Common myeloid progenitor, CD34-positive (primary cell): ENCODE results near the gene UBL5.

ENCODE experiments used
- CTCF ChIA-PET: fragments of 350-600 bp; sonication (Branson Sonifier 250); formaldehyde crosslinking; loops from one replicate; lab custom pipeline; 2021; ENCODE audit warnings: antibody characterized with exemption; lab: Charles Lee
- POLR2A ChIA-PET: fragments of 350-600 bp; sonication (Branson Sonifier 250); formaldehyde crosslinking; loops from one replicate; lab custom pipeline; 2021; ENCODE audit warnings: antibody characterized with exemption; lab: Charles Lee
- DNase-seq, 3 donors: peaks; one replicate each; pipeline versions ENCODE4 v3.0.0 to v3.0.0-alpha.2; 2013
- H3K27ac ChIP-seq, 2 experiments: 1 replicate in 1 of 2; 2 replicates in 1 of 2; pipeline ENCODE4 v1.7.0; 2013; ENCODE audit warnings: inconsistent platforms in 2 of 2, low read length in 2 of 2, mild to moderate bottlenecking in 2 of 2, low read depth in 1 of 2, moderate library complexity in 1 of 2; ENCODE audit not compliant: severe bottlenecking in 2 of 2, insufficient read depth in 1 of 2, poor library complexity in 1 of 2
- H3K27me3 ChIP-seq, 5 experiments: replicated peaks in 2 of 5; 1 replicate in 3 of 5; 2 replicates in 2 of 5; pipeline versions ENCODE4 v1.6.1 to v1.7.0; 2013; ENCODE audit warnings: low read length in 4 of 5, mild to moderate bottlenecking in 2 of 5, moderate library complexity in 2 of 5, inconsistent platforms in 1 of 5; ENCODE audit not compliant: insufficient read depth in 5 of 5, control insufficient read depth in 4 of 5
- H3K36me3 ChIP-seq, 4 experiments: 1 replicate in 2 of 4; 2 replicates in 2 of 4; pipeline versions ENCODE4 v1.6.1 to v1.7.0; 2013; ENCODE audit warnings: low read length in 3 of 4, control low read depth in 1 of 4, mild to moderate bottlenecking in 1 of 4; ENCODE audit not compliant: control insufficient read depth in 4 of 4, insufficient read depth in 4 of 4
- H3K4me1 ChIP-seq, 4 experiments: 1 replicate in 3 of 4; 2 replicates in 1 of 4; pipeline versions ENCODE4 v1.6.1 to v1.7.1; 2013; ENCODE audit warnings: low read length in 3 of 4, mild to moderate bottlenecking in 3 of 4, control low read depth in 1 of 4, inconsistent platforms in 1 of 4, moderate library complexity in 1 of 4; ENCODE audit not compliant: control insufficient read depth in 4 of 4, insufficient read depth in 4 of 4; ENCODE audit errors: control extremely low read depth in 1 of 4
- H3K4me3 ChIP-seq, 7 experiments: 1 replicate in 4 of 7; 2 replicates in 3 of 7; pipeline versions ENCODE4 v1.5.1 to v1.7.0; 2013; ENCODE audit warnings: mild to moderate bottlenecking in 7 of 7, low read length in 6 of 7, moderate library complexity in 6 of 7, inconsistent platforms in 2 of 7, low read depth in 2 of 7, control low read depth in 1 of 7; ENCODE audit not compliant: insufficient read depth in 4 of 7, control insufficient read depth in 1 of 7; ENCODE audit errors: extremely low read depth in 1 of 7
- H3K9me3 ChIP-seq, 5 experiments: 1 replicate in 4 of 5; 2 replicates in 1 of 5; pipeline versions ENCODE4 v1.6.1 to v1.7.1; 2013; ENCODE audit warnings: low read length in 4 of 5, mild to moderate bottlenecking in 2 of 5, inconsistent platforms in 1 of 5, low read depth in 1 of 5, moderate library complexity in 1 of 5; ENCODE audit not compliant: control insufficient read depth in 4 of 5, insufficient read depth in 2 of 5; ENCODE audit errors: control extremely low read depth in 1 of 5
- WGBS: methylation state at CpG from one replicate; pipeline ENCODE4 v1.1.5; 2013; ENCODE audit not compliant: insufficient coverage; 5-methylcytosine and 5-hydroxymethylcytosine counted together

The UBL5 gene

DNA sequence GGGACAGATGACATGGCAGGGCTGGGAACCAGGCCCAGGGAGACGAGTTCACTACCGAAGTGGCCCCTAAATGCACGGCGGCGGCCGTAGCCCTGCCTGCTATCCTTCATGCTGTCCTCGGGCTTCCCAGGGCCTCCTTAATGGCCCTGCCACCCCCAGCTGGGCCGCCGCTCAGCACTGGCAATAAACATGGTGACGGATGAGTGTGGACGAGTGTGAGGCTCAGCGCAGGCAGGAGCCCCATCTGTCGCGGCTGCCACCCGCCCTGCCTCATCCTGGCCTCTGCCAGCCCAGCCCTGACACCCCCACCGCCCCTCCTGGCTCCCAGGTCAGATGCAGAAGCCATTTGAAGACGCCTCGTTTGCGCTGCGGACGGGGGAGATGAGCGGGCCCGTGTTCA is 21.0 kb downstream of the UBL5 start:
- no peak for DNase-seq
- CTCF ChIA-PET = no interaction called here
- POLR2A ChIA-PET = no interaction called here
- Histone ChIP-seq H3K4me1 (no peaks in the 10 kb centered on the region), H3K27me3 (no peaks in the 10 kb centered on the region), H3K36me3 (peaks cover 4 to 75% (median 44%) of the 10 kb centered on the region in 4 experiments), H3K4me3 (no peak overlapping the region), H3K9me3 (no peaks in the 10 kb centered on the region), H3K27ac (no peak overlapping the region)
- WGBS = 95% methylated on average over 22 of the region's 23 CpGs

DNA sequence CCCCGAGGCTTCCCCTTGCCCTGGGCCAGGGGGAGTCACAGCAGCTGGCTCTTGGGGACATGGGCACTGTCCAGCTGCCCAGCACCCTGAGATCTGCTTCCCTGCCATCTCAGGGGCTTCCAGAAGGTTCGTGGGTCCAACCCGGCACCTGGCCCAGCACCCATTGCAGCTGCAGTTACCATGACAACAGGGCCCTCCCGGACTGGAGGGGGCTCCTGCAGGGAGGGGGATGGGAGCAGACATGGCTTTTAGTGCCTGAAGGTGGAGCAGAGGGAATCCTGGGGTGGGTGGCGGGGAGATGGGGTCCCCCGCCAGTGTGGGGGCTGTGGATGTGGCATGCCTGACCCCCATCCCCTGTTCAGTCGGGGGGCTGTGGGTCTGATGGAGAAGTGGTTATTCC is 22.1 kb downstream of the UBL5 start:
- H3K36me3 ChIP-seq = peaks cover 4 to 65% (median 34%) of the 10 kb centered on the region in 4 experiments
- no peaks in the 10 kb centered on the region for H3K4me1 ChIP-seq
- WGBS = 85% methylated on average over 6 of the region's 7 CpGs
- CTCF ChIA-PET = no interaction called here
- no peaks in the 10 kb centered on the region for H3K9me3 ChIP-seq
- POLR2A ChIA-PET = no interaction called here
- no peak overlapping the region for H3K27ac ChIP-seq
- H3K4me3 ChIP-seq = no peak overlapping the region
- no peak for DNase-seq
- H3K27me3 ChIP-seq = no peaks in the 10 kb centered on the region

DNA sequence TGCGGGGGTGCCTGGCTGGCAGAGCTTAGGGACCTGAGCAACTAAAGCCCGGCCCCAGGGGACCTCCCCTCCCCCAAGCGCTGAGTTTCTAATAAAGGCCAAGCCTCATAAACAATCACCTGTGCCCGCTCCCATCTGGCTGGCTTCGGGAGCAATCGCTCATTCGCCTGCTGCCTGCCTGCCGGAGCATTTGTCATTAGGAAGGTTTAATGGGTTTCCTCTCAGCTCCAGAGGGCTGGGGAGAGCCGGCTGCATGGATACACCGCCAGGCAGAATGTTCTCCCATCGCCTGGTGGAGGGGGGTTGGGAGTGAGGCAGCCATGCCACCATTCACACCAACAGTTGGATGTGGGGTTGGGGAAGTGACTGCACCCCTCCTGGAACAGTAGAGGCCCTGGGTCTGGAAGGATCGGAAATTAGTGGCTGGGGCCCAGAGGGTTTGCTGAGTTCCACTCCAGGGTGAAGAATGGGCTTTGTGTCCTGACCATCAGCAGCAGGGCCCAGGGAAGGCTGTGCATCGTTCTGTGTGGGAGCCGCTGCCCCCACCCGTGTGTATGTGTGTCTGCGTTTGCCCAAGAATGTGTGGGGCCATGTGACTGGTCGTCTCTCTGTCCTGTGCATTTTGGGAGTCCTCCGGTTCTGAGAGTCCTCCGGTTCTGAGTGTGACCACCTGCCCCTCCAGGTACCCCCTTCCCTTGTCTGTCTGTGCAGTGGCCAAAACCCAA is 22.7 kb downstream of the UBL5 start:
- no peaks in the 10 kb centered on the region for H3K4me1 ChIP-seq
- ChIA-PET CTCF (no interaction called here), POLR2A (no interaction called here)
- no peaks in the 10 kb centered on the region for H3K9me3 ChIP-seq
- H3K4me3 ChIP-seq = no peak overlapping the region
- no peaks in the 10 kb centered on the region for H3K27me3 ChIP-seq
- H3K36me3 ChIP-seq = peaks cover 4 to 59% (median 29%) of the 10 kb centered on the region in 4 experiments
- H3K27ac ChIP-seq = no peak overlapping the region
- WGBS = 91% methylated on average over 18 of the region's 19 CpGs
- DNase-seq = no peak

DNA sequence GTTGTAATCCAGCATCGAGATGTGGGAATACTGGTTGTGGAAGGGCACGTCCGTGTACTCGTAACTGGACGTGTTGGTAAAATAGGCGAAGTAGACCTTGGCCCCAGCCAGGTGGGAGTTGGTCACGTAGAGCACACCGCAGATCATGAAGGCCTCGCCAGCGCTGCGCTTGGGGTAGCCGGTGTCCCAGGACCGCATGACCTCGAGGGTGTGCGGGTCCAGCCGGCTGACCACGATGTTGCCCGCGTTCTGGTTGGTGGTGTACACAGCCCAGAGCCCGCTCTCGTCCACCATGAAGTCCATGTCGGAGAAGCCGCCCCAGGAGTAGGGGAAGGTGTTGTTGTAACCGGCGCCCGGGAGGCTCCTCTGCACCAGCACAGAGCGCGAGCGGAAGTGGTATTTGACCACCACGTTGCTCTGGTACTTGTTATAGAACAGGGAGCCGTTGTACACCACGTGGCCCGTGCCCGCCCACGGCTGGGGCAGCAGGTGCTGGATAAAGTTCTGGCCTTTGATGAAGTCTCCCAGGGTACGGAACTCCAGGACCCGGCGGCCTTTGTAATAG is 26.6 kb downstream of the UBL5 start:
- DNase-seq = no peak
- Histone ChIP-seq H3K9me3 (no peaks in the 10 kb centered on the region), H3K4me3 (no peak overlapping the region), H3K4me1 (peaks cover 0 to 15% (median 12%) of the 10 kb centered on the region in 4 experiments), H3K27me3 (no peaks in the 10 kb centered on the region), H3K36me3 (peaks cover 0 to 20% (median 6%) of the 10 kb centered on the region in 4 experiments), H3K27ac (no peak overlapping the region)
- WGBS = 98% methylated on average over 38 of the region's 38 CpGs
- ChIA-PET POLR2A (no interaction called here), CTCF (no interaction called here)

DNA sequence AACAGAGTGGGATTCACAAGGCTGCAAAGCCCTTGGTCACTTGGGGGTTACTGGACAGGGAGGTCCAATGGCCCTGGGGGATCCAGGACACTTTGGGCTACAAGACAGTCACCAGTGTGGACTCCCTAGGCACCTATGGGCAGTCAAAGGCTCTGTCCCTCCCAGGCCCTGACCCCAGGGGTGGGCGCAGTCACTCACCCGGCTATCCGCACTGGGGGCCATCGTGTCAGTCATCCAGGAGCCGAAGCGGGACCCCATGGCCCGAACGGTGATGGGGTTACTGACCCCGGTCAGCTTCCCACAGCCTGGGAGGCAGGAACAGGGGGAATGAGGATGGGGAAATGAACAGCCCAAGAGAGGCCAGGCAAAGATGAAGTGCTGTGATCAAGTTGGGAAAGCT is 28.9 kb downstream of the UBL5 start:
- POLR2A ChIA-PET = no interaction called here
- DNase-seq = no peak
- Histone ChIP-seq H3K4me1 (peaks cover 0 to 15% (median 12%) of the 10 kb centered on the region in 4 experiments), H3K9me3 (no peaks in the 10 kb centered on the region), H3K36me3 (no peaks in the 10 kb centered on the region), H3K4me3 (no peak overlapping the region), H3K27ac (no peak overlapping the region), H3K27me3 (no peaks in the 10 kb centered on the region)
- CTCF ChIA-PET = no interaction called here
- 91% methylated on average over 8 of the region's 9 CpGs for WGBS

DNA sequence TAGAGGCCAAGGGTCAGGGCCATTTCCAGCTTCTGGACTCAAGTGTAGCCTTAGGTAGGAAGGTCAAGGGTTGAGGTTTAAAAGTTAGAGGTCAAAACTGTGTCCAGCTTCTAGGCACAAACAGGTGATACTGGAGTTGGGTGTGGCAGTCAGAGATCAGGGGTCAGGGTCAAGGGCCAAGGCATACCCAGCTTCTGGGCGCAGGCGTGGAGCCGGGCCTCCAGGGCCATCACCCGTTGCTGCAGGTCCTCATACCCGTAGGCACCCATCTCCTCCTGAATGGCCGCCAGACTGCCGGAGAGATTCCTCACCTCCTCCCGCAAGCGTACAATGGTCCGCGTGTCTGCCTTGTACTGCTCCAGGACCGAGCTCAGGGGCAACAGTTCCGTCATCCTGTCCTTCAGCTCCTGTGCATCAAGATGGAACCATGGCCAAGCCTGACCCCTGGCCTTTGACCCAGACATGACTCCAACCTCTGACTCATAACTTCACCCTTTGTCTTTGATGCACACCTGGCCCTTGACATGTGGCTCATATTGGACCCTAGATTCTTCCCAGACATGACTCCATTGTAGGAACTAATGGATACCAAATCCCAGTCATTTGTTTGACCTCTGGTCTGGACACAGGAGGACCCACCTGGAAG is 29.5 kb downstream of the UBL5 start:
- Histone ChIP-seq H3K27me3 (no peaks in the 10 kb centered on the region), H3K36me3 (no peaks in the 10 kb centered on the region), H3K4me1 (peaks cover 0 to 15% (median 12%) of the 10 kb centered on the region in 4 experiments), H3K4me3 (no peak overlapping the region), H3K9me3 (no peaks in the 10 kb centered on the region), H3K27ac (no peak overlapping the region)
- ChIA-PET CTCF (interaction anchor here (1.1 kb wide), 1 partner anchor 652 kb away, joined by 3 read pairs; no protein-coding TSS in a partner anchor), POLR2A (no interaction called here)
- 98% methylated on average over 13 of the region's 13 CpGs for WGBS
- no peak for DNase-seq
